Neutrophil (primary cell): Measurements from ENCODE around the gene SULT1A4.
"Not testable (repeated sequence)": the region's sequence is repeated elsewhere in the genome, so short reads cannot be mapped to it uniquely, and the experiment has no call there.

Experiments used
- H3K27ac ChIP-seq: fragments of 200-600 bp; sonication (generic); 2 replicates; pipeline ENCODE4 v1.5.1; 2016; ENCODE audit warnings: mild to moderate bottlenecking, moderate library complexity
- H3K27me3 ChIP-seq: fragments of 200-600 bp; sonication (generic); 2 replicates; pipeline ENCODE4 v1.6.0; 2016; ENCODE audit warnings: mild to moderate bottlenecking
- H3K36me3 ChIP-seq: fragments of 200-600 bp; sonication (generic); 2 replicates; pipeline ENCODE4 v1.5.1; 2017
- H3K4me1 ChIP-seq, 2 experiments: fragments of 200-600 bp in 1 of 2; sonication (generic) in 1 of 2; 1 replicate in 1 of 2; 2 replicates in 1 of 2; pipeline versions ENCODE4 v1.5.1 to v1.6.1; 2013 to 2016; ENCODE audit warnings: low read depth in 1 of 2, low read length in 1 of 2, mild to moderate bottlenecking in 1 of 2, moderate library complexity in 1 of 2; ENCODE audit not compliant: control insufficient read depth in 1 of 2, insufficient read depth in 1 of 2
- H3K4me3 ChIP-seq, 2 experiments: fragments of 200-600 bp in 1 of 2; sonication (generic) in 1 of 2; 1 replicate in 1 of 2; 2 replicates in 1 of 2; pipeline ENCODE4 v1.5.1; 2013 to 2016; ENCODE audit warnings: low read depth in 1 of 2, low read length in 1 of 2, mild to moderate bottlenecking in 1 of 2, moderate library complexity in 1 of 2
- H3K9me3 ChIP-seq: fragments of 200-600 bp; sonication (generic); 2 replicates; pipeline ENCODE4 v1.5.1; 2016

The SULT1A4 gene

GRCh38 chr16:29482276-29482675 is 22.6 kb downstream of the SULT1A4 start:
- not testable (repeated sequence) for H3K36me3 ChIP-seq, H3K9me3 ChIP-seq, H3K4me1 ChIP-seq, H3K27ac ChIP-seq, H3K27me3 ChIP-seq, H3K4me3 ChIP-seq

GRCh38 chr16:29506308-29506707 is 46.6 kb downstream of the SULT1A4 start, which contains the start of gene NPIPB12:
Gene NPIPB12 (minus strand): TSS chr16:29506408.
- not testable (repeated sequence) for H3K36me3 ChIP-seq, H3K4me3 ChIP-seq, H3K9me3 ChIP-seq, H3K4me1 ChIP-seq, H3K27ac ChIP-seq, H3K27me3 ChIP-seq
